ENCODE results near the gene TNFRSF12A. TPM values are rescaled to one million over a fixed set of nuclear protein-coding genes. Genes with fewer than 3 reads are reported as not detected.

TNFRSF12A gene
- total and polyA plus RNA-seq, 2 of the 13 experiments (the other 11 are each of a cell fraction or from before 2014, with no cell fraction given): 61.9 to 66.0 TPM

- H3K4me2 ChIP-seq (ENCODE audit: low read depth, low read length): peak overlapping the region; percentile 68
- peaks cover 80% of the 10 kb centered on the region for H3K4me1 ChIP-seq (ENCODE audit: insufficient read depth, low read length)
- 59% methylated on average over 10 of the region's 17 CpGs for WGBS (ENCODE audit: low lambda C conversion rate)
- ATAC-seq (no peak), DNase-seq (ENCODE audit: low spot score) (no peak), FAIRE-seq (no peak)
- TF ChIP-seq GABPA (IDR thresholded peaks at IDR 0.05; ENCODE audit: low read depth, low read length) (no peak), GABPA (CRISPR knock-in tag; IDR thresholded peaks at IDR 0.05; ENCODE audit: low read depth) (peak; percentile 47; the same call in 1 of the 2 replicates), ZNF652 (CRISPR knock-in tag; IDR thresholded peaks at IDR 0.05; ENCODE audit: borderline replicate concordance, low read depth) (peak; percentile 69), POLR2G (IDR thresholded peaks at IDR 0.05; ENCODE audit: low read depth, low read length) (peak; percentile 16; the same call in 1 of the 2 replicates), PRPF4 (IDR thresholded peaks at IDR 0.05; ENCODE audit: low read depth, low read length, poor library complexity, severe bottlenecking) (peak; percentile 96), ZBTB38 (CRISPR knock-in tag; IDR thresholded peaks at IDR 0.05) (0 out of 2 replicates have a peak, but pooled peaks have one; percentile 17), ZNF281 (CRISPR knock-in tag; IDR thresholded peaks at IDR 0.05; ENCODE audit: borderline replicate concordance) (peak; percentile 89), ATM (IDR thresholded peaks at IDR 0.05; ENCODE audit: borderline replicate concordance) (no peak), SIN3A (IDR thresholded peaks at IDR 0.05; ENCODE audit: borderline replicate concordance, low read depth, low read length) (0 out of 2 replicates have a peak, but pooled peaks have one; percentile 30), ZNF687 (CRISPR knock-in tag; IDR thresholded peaks at IDR 0.05) (peak; percentile 16; the same call in 1 of the 2 replicates), SPEN (CRISPR knock-in tag; IDR thresholded peaks at IDR 0.05; ENCODE audit: low read depth) (no peak), ETV6 (CRISPR knock-in tag; conservative IDR thresholded peaks at IDR 0.05) (no peak)
- BruUV-seq (replicated peaks): no TSS peak
- peak overlapping the region; percentile 84 for H3K27ac ChIP-seq (ENCODE audit: extremely low read length, insufficient read depth, low read length)
- in situ Hi-C loops (cut with HindIII; ENCODE audit: extremely low pct_ligation_motif_present, low pct_unique_long_range_greater_than_20kb): no loop called here
- H3K9ac ChIP-seq (ENCODE audit: insufficient read depth, low read depth, low read length): peak overlapping the region; percentile 59
- H3K79me2 ChIP-seq (ENCODE audit: insufficient read depth, low read length): no peaks in the 10 kb centered on the region
- H2AFZ ChIP-seq (ENCODE audit: low read length): no peak overlapping the region
- ChIA-PET CTCF (ENCODE audit: low intra/inter-chr PET ratio, low total read pairs) (no interaction called here), POLR2A (interaction anchor here (0.8 to 14.2 kb wide), 4 partner anchors 15 to 125 kb away, joined by 3 to 750 read pairs (median 4); partner anchors contain the start of genes CLDN6, FLYWCH2, HCFC1R1 and THOC6)
- no peaks in the 10 kb centered on the region for H3K9me3 ChIP-seq (ENCODE audit: low read length)
- H3K4me3 ChIP-seq (replicated peaks in 1 of 3; ENCODE audit: insufficient read depth in 1 of 3, low read depth in 2 of 3, low read length in 3 of 3): peak overlapping the region in 1 of 3 experiments; percentile 59; a peak in 2 of 6 replicates
- peaks cover 4 to 16% of the 10 kb centered on the region in 2 experiments; a peak in 4 of 5 replicates for H3K27me3 ChIP-seq (ENCODE audit: control insufficient read depth in 1 of 2, insufficient read depth in 2 of 2, low read length in 2 of 2)
- no peaks in the 10 kb centered on the region for H4K20me1 ChIP-seq (ENCODE audit: insufficient read depth, low read length)
- no peaks in the 10 kb centered on the region for H3K36me3 ChIP-seq (replicated peaks in 1 of 2; ENCODE audit: control insufficient read depth in 1 of 2, insufficient read depth in 2 of 2, low read length in 2 of 2)
- intact Hi-C loops (cut with micrococcal nuclease; ENCODE audit: unreplicated experiment): no loop called here
These were observed 12.0 kb upstream of the TNFRSF12A start for GRCh38 chr16:3007957-3008689.

All from HepG2 (cell line).